ENCODE results near the gene MDC1. TPM values are rescaled to one million over a fixed set of nuclear protein-coding genes. Genes with fewer than 3 reads are reported as not detected.
A peak's percentile ranks its signal among the peaks of the same experiment; 100 is the strongest.
"Not testable (repeated sequence)": the region's sequence is repeated elsewhere in the genome, so short reads cannot be mapped to it uniquely, and the experiment has no call there.

Gene MDC1
- total RNA-seq, 1 experiment from 2014 or later: 75.8 TPM

GRCh38 chr6:30666300-30666699, 50.8 kb downstream of the MDC1 start:
- H3K9me2 ChIP-seq (ENCODE audit: insufficient read depth); intact Hi-C loops (cut with micrococcal nuclease); CTCF ChIA-PET; DNase-seq (ENCODE audit: low read depth, low spot score); H2AFZ ChIP-seq (ENCODE audit: low read depth, low read length, poor library complexity, severe bottlenecking); RAD21 ChIA-PET (ENCODE audit: low non-redundant PET in 1 of 2, low total read pairs in 2 of 2, uncharacterized antibody in 2 of 2, unreplicated experiment in 2 of 2); H3K9me3 ChIP-seq (ENCODE audit: control insufficient read depth in 1 of 2, insufficient read depth in 1 of 2, low read depth in 1 of 2, low read length in 2 of 2); H3K79me2 ChIP-seq (ENCODE audit: insufficient read depth, low read length); BruUV-seq (replicated peaks); H3K9ac ChIP-seq (ENCODE audit: low read length); H4K20me1 ChIP-seq (ENCODE audit: insufficient read depth); H3K4me3 ChIP-seq (replicated peaks in 1 of 2; ENCODE audit: low read depth in 1 of 2, low read length in 2 of 2); H3K27me3 ChIP-seq (ENCODE audit: insufficient read depth, low read length); H3K27ac ChIP-seq (ENCODE audit: low read depth, low read length): not testable (repeated sequence)
- Histone ChIP-seq H3K4me1 (ENCODE audit: control insufficient read depth in 1 of 2, insufficient read depth in 2 of 2, low read length in 2 of 2) (peaks cover 7 to 18% of the 10 kb centered on the region in 2 experiments), H3K4me2 (ENCODE audit: low read length) (peak overlapping the region; percentile 37), H3K36me3 (ENCODE audit: control insufficient read depth in 1 of 2, insufficient read depth in 2 of 2, low read length in 2 of 2) (peaks cover 33 to 51% of the 10 kb centered on the region in 2 experiments; a peak in 3 of 4 replicates)
- ATAC-seq: peak; percentile 48; the same call in 1 of the 2 replicates
- POLR2A ChIA-PET: interaction anchor here (1.7 kb wide), 1 partner anchor 22 kb away, joined by 4 read pairs; no protein-coding TSS in a partner anchor
- peak; percentile 27; the same call in 1 of the 2 replicates for TF ChIP-seq SP1 (IDR thresholded peaks at IDR 0.05; ENCODE audit: low read depth)
- peak; percentile 34 for TF ChIP-seq JUND (IDR thresholded peaks at IDR 0.05)
- TF ChIP-seq EGR1 (IDR thresholded peaks at IDR 0.05; ENCODE audit: low read depth): peak; percentile 84
- TF ChIP-seq FOSL1 (IDR thresholded peaks at IDR 0.05; ENCODE audit: low read depth): peak; percentile 38; the same call in 1 of the 2 replicates

- no peak overlapping the region for H3K27ac ChIP-seq (ENCODE audit: low read depth, low read length)
- intact Hi-C loops (cut with micrococcal nuclease): no loop called here
- peaks cover under 1% of the 10 kb centered on the region; the same call in 1 of the 2 replicates for H3K79me2 ChIP-seq (ENCODE audit: insufficient read depth, low read length)
- no peak overlapping the region for H3K9ac ChIP-seq (ENCODE audit: low read length)
- no peak for TF ChIP-seq RAD21 (IDR thresholded peaks at IDR 0.05; ENCODE audit: low read depth)
- no peak for TF ChIP-seq TCF7L2 (IDR thresholded peaks at IDR 0.05; ENCODE audit: borderline replicate concordance, extremely low read depth, insufficient read depth, insufficient read length)
- no peak for TF ChIP-seq SRF (IDR thresholded peaks at IDR 0.05; ENCODE audit: low read depth)
- no peak for TF ChIP-seq EGR1 (IDR thresholded peaks at IDR 0.05; ENCODE audit: low read depth)
- no peak for TF ChIP-seq ZFX (IDR thresholded peaks at IDR 0.05)
- TF ChIP-seq FOSL1 (IDR thresholded peaks at IDR 0.05; ENCODE audit: low read depth): no peak
- no peak for TF ChIP-seq EZH2phosphoT487 (IDR thresholded peaks at IDR 0.05; ENCODE audit: borderline replicate concordance)
- no peak for TF ChIP-seq ATF3 (IDR thresholded peaks at IDR 0.05)
- no peak for TF ChIP-seq REST (IDR thresholded peaks at IDR 0.05; ENCODE audit: low read depth)
- ChIA-PET RAD21 (ENCODE audit: low non-redundant PET in 1 of 2, low total read pairs in 2 of 2, uncharacterized antibody in 2 of 2, unreplicated experiment in 2 of 2) (no interaction called here), CTCF (no interaction called here), POLR2A (interaction anchor here (1.7 kb wide), 1 partner anchor 23 kb away, joined by 4 read pairs; no protein-coding TSS in a partner anchor)
- no peaks in the 10 kb centered on the region for H3K9me2 ChIP-seq (ENCODE audit: insufficient read depth)
- DNase-seq (ENCODE audit: low read depth, low spot score) (no peak), ATAC-seq (no peak)
- no TSS peak for BruUV-seq (replicated peaks)
- peaks cover 7 to 14% of the 10 kb centered on the region in 2 experiments for H3K4me1 ChIP-seq (ENCODE audit: control insufficient read depth in 1 of 2, insufficient read depth in 2 of 2, low read length in 2 of 2)
- no peaks in the 10 kb centered on the region for H3K9me3 ChIP-seq (ENCODE audit: control insufficient read depth in 1 of 2, insufficient read depth in 1 of 2, low read depth in 1 of 2, low read length in 2 of 2)
- H3K27me3 ChIP-seq (ENCODE audit: insufficient read depth, low read length): no peaks in the 10 kb centered on the region
- H3K36me3 ChIP-seq (ENCODE audit: control insufficient read depth in 1 of 2, insufficient read depth in 2 of 2, low read length in 2 of 2): peaks cover 33 to 51% of the 10 kb centered on the region in 2 experiments; a peak in 3 of 4 replicates
- no peaks in the 10 kb centered on the region for H4K20me1 ChIP-seq (ENCODE audit: insufficient read depth)
- no peak overlapping the region for H2AFZ ChIP-seq (ENCODE audit: low read depth, low read length, poor library complexity, severe bottlenecking)
- H3K4me3 ChIP-seq (replicated peaks in 1 of 2; ENCODE audit: low read depth in 1 of 2, low read length in 2 of 2): no peak overlapping the region
- no peak overlapping the region for H3K4me2 ChIP-seq (ENCODE audit: low read length)
Measured at GRCh38 chr6:30664994-30665767, 51.9 kb downstream of the MDC1 start.
